ENCODE measurements around the gene CCR6.

GRCh38 chr6:167122041-167122826 is 662 bp upstream of the CCR6 start:
- TF ChIP-seq, protein P1, sequence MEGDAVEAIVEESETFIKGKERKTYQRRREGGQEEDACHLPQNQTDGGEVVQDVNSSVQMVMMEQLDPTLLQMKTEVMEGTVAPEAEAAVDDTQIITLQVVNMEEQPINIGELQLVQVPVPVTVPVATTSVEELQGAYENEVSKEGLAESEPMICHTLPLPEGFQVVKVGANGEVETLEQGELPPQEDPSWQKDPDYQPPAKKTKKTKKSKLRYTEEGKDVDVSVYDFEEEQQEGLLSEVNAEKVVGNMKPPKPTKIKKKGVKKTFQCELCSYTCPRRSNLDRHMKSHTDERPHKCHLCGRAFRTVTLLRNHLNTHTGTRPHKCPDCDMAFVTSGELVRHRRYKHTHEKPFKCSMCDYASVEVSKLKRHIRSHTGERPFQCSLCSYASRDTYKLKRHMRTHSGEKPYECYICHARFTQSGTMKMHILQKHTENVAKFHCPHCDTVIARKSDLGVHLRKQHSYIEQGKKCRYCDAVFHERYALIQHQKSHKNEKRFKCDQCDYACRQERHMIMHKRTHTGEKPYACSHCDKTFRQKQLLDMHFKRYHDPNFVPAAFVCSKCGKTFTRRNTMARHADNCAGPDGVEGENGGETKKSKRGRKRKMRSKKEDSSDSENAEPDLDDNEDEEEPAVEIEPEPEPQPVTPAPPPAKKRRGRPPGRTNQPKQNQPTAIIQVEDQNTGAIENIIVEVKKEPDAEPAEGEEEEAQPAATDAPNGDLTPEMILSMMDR (IDR thresholded peaks at IDR 0.05; ENCODE audit: insufficient read depth, low read length), result no peak
- TF ChIP-seq POLR2AphosphoS5 (IDR thresholded peaks at IDR 0.05; ENCODE audit: low read depth) (no peak), GABPA (IDR thresholded peaks at IDR 0.05; ENCODE audit: low read depth) (no peak)
